ENCODE measurements around the gene BIN2.

BIN2 gene

DNA sequence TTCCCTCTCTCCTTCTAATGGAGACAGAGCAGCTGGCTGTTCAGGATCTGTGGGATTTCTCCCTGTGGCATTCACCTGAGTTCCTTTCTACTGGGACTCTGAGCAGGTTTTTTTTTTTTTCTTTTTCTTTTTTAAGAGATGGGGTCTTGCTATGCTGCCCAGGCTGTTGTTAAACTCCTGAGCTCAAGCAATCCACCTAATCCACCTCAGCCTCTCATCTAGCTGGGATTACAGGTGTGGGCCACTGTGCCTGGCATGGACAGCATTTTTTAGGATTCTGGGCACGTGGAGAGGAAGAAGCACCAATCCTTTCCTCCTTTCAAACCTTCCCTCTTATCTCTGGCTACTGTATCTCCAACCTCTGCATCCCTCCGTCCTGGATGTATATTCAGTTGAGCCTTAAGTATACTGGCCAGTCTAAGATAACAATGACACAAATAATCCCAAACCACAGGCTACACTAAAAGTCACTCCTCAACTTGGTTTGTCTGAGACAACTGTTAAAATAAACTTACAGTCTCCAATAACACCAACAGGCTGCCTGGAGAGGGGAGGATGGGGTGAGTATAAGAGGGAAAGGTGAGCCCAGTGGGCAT, 38.9 kb upstream of the BIN2 start:
- no peaks in the 10 kb centered on the region for H3K36me3 ChIP-seq (replicated peaks; ENCODE audit: insufficient read depth, low read length)
- no peak overlapping the region for H3K9ac ChIP-seq (ENCODE audit: low read length)
- H3F3A ChIP-seq (ENCODE audit: insufficient read depth, low read length): no peaks in the 10 kb centered on the region
- H3K4me1 ChIP-seq (ENCODE audit: low read length): no peaks in the 10 kb centered on the region
- no peak for DNase-seq
- H4K20me1 ChIP-seq (ENCODE audit: insufficient read depth, low read length): no peaks in the 10 kb centered on the region
- no peak overlapping the region for H3K4me3 ChIP-seq (ENCODE audit: low read length)
- H3K27me3 ChIP-seq (replicated peaks; ENCODE audit: insufficient read depth, low read length): no peaks in the 10 kb centered on the region
- TF ChIP-seq EZH2 (optimal IDR thresholded peaks at IDR 0.05; ENCODE audit: low read depth, low read length): no peak
- TF ChIP-seq, protein P1, sequence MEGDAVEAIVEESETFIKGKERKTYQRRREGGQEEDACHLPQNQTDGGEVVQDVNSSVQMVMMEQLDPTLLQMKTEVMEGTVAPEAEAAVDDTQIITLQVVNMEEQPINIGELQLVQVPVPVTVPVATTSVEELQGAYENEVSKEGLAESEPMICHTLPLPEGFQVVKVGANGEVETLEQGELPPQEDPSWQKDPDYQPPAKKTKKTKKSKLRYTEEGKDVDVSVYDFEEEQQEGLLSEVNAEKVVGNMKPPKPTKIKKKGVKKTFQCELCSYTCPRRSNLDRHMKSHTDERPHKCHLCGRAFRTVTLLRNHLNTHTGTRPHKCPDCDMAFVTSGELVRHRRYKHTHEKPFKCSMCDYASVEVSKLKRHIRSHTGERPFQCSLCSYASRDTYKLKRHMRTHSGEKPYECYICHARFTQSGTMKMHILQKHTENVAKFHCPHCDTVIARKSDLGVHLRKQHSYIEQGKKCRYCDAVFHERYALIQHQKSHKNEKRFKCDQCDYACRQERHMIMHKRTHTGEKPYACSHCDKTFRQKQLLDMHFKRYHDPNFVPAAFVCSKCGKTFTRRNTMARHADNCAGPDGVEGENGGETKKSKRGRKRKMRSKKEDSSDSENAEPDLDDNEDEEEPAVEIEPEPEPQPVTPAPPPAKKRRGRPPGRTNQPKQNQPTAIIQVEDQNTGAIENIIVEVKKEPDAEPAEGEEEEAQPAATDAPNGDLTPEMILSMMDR (IDR thresholded peaks at IDR 0.05; ENCODE audit: low read length): no peak
- no peak for TF ChIP-seq EZH2phosphoT487 (IDR thresholded peaks at IDR 0.05; ENCODE audit: low read length)
- no peaks in the 10 kb centered on the region for H3K79me2 ChIP-seq (ENCODE audit: low read length)
- no peak overlapping the region for H3K4me2 ChIP-seq (ENCODE audit: low read depth, low read length)
- no peaks in the 10 kb centered on the region for H3K9me2 ChIP-seq (replicated peaks; ENCODE audit: insufficient read depth, low read length)
- H2AFZ ChIP-seq (ENCODE audit: low read length): no peak overlapping the region
- H3K9me3 ChIP-seq (replicated peaks; ENCODE audit: insufficient read depth, low read length): no peaks in the 10 kb centered on the region
- no peak overlapping the region for H3K27ac ChIP-seq (ENCODE audit: low read length)

DNA sequence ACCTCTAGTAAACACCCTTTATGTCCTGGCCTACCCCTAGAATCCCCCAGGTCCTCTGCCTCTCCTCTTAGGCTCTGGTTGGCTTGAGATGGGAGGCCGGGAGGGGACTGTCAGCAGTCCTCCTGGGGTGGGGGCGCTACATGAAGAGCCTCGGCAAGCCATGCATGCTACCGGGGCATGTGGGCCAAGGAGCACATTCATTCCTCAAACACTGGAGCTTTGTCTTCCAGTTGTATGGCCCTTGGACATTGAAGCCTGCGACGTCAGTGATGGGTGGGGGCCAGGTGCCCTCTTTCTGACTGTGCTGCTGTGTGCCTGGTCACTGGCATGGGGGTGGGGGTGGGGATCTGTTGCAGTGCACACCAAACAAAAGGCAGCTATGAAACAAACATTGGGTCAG, 38.3 kb upstream of the BIN2 start:
- Histone ChIP-seq H3K79me2 (ENCODE audit: low read length) (no peaks in the 10 kb centered on the region), H2AFZ (ENCODE audit: low read length) (no peak overlapping the region), H3K36me3 (replicated peaks; ENCODE audit: insufficient read depth, low read length) (no peaks in the 10 kb centered on the region), H3K9ac (ENCODE audit: low read length) (no peak overlapping the region), H3F3A (ENCODE audit: insufficient read depth, low read length) (no peaks in the 10 kb centered on the region), H3K4me3 (ENCODE audit: low read length) (no peak overlapping the region), H4K20me1 (ENCODE audit: insufficient read depth, low read length) (no peaks in the 10 kb centered on the region), H3K4me1 (ENCODE audit: low read length) (no peaks in the 10 kb centered on the region), H3K9me2 (replicated peaks; ENCODE audit: insufficient read depth, low read length) (no peaks in the 10 kb centered on the region), H3K27ac (ENCODE audit: low read length) (no peak overlapping the region), H3K4me2 (ENCODE audit: low read depth, low read length) (no peak overlapping the region), H3K27me3 (replicated peaks; ENCODE audit: insufficient read depth, low read length) (no peaks in the 10 kb centered on the region), H3K9me3 (replicated peaks; ENCODE audit: insufficient read depth, low read length) (no peaks in the 10 kb centered on the region)
- no peak for TF ChIP-seq EZH2phosphoT487 (IDR thresholded peaks at IDR 0.05; ENCODE audit: low read length)
- no peak for TF ChIP-seq EZH2 (optimal IDR thresholded peaks at IDR 0.05; ENCODE audit: low read depth, low read length)
- TF ChIP-seq, protein P1 (IDR thresholded peaks at IDR 0.05; ENCODE audit: low read length): no peak
- DNase-seq: no peak

DNA sequence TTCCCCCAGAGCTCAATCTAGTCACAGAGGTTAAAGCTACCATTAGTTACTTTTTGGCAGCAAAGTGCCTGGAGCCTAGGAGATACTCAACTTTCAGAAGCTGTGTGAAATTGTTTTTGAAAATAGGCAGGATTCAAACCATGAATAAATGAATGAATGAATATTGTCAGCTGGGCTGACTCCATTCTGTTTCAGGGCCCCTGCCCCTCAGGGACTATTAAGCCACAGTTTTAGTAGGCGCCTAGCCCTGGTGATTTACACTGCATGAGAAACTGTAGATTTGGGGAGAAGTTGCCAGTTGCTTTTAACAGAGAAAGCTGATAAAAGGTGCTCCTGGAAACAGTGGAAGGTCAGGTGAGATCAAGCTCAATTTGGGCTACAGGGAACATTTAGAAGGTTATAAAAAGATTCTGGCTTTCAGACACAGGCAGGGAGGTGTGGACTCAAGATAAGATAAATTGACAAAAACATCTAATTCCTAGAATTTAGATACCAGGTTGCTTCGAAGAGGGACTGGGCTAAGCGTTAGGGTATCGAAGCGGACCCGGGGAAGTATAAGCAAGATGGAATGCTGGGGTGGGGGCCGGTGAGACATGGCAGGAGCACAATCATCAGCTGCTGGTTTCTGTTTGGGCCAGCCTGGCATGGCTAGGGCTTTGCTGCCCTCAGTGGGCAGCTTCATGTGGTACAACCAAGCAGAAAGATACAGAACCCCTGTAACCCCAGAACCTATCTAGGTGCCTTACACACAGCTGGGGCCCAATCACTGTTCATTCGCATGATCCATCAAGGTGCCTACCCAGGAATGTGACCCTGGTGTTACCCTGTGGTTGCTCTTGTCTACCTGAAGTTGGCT, 37.4 kb upstream of the BIN2 start:
- H3K4me2 ChIP-seq (ENCODE audit: low read depth, low read length): no peak overlapping the region
- no peaks in the 10 kb centered on the region for H3K4me1 ChIP-seq (ENCODE audit: low read length)
- no peak for TF ChIP-seq EZH2phosphoT487 (IDR thresholded peaks at IDR 0.05; ENCODE audit: low read length)
- no peak for TF ChIP-seq EZH2 (optimal IDR thresholded peaks at IDR 0.05; ENCODE audit: low read depth, low read length)
- TF ChIP-seq, protein P1 (IDR thresholded peaks at IDR 0.05; ENCODE audit: low read length): no peak
- DNase-seq: no peak
- H3K9me2 ChIP-seq (replicated peaks; ENCODE audit: insufficient read depth, low read length): no peaks in the 10 kb centered on the region
- H3K27ac ChIP-seq (ENCODE audit: low read length): no peak overlapping the region
- no peaks in the 10 kb centered on the region for H3K9me3 ChIP-seq (replicated peaks; ENCODE audit: insufficient read depth, low read length)
- H3K27me3 ChIP-seq (replicated peaks; ENCODE audit: insufficient read depth, low read length): no peaks in the 10 kb centered on the region
- H4K20me1 ChIP-seq (ENCODE audit: insufficient read depth, low read length): no peaks in the 10 kb centered on the region
- no peak overlapping the region for H3K4me3 ChIP-seq (ENCODE audit: low read length)
- no peaks in the 10 kb centered on the region for H3K79me2 ChIP-seq (ENCODE audit: low read length)
- H3K9ac ChIP-seq (ENCODE audit: low read length): no peak overlapping the region
- H2AFZ ChIP-seq (ENCODE audit: low read length): no peak overlapping the region
- no peaks in the 10 kb centered on the region for H3F3A ChIP-seq (ENCODE audit: insufficient read depth, low read length)
- no peaks in the 10 kb centered on the region for H3K36me3 ChIP-seq (replicated peaks; ENCODE audit: insufficient read depth, low read length)

Measured in MM.1S (cell line).